ENCODE results near the gene SRGAP3.

Gene SRGAP3

DNA sequence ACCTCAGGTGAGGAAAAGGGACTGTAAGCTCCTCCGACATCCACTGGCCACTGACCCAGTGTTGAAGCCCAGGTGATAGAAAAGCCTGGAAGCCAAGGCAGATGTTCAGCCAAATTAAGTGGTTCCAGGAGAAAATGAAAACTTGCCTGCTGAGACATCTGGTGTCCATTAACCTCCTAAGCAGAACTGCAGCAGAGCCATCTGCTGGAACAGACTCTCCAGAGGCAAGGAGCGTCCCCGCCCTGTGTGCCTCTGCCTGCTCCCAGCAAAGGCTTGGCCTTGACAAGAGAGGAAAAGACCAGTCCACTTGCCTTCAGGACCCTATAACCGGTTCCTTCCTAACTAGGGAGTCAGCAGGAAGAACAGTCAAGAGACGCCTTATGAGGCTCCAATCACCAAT, 48.2 kb downstream of the SRGAP3 start:
- no peak overlapping the region for H3K4me3 ChIP-seq (ENCODE audit: low read depth, low read length)
- no peak for DNase-seq (ENCODE audit: low read depth)
- TF ChIP-seq, protein P1, sequence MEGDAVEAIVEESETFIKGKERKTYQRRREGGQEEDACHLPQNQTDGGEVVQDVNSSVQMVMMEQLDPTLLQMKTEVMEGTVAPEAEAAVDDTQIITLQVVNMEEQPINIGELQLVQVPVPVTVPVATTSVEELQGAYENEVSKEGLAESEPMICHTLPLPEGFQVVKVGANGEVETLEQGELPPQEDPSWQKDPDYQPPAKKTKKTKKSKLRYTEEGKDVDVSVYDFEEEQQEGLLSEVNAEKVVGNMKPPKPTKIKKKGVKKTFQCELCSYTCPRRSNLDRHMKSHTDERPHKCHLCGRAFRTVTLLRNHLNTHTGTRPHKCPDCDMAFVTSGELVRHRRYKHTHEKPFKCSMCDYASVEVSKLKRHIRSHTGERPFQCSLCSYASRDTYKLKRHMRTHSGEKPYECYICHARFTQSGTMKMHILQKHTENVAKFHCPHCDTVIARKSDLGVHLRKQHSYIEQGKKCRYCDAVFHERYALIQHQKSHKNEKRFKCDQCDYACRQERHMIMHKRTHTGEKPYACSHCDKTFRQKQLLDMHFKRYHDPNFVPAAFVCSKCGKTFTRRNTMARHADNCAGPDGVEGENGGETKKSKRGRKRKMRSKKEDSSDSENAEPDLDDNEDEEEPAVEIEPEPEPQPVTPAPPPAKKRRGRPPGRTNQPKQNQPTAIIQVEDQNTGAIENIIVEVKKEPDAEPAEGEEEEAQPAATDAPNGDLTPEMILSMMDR (IDR thresholded peaks at IDR 0.05; ENCODE audit: insufficient read depth, low read depth, low read length, missing control alignments) = no peak

DNA sequence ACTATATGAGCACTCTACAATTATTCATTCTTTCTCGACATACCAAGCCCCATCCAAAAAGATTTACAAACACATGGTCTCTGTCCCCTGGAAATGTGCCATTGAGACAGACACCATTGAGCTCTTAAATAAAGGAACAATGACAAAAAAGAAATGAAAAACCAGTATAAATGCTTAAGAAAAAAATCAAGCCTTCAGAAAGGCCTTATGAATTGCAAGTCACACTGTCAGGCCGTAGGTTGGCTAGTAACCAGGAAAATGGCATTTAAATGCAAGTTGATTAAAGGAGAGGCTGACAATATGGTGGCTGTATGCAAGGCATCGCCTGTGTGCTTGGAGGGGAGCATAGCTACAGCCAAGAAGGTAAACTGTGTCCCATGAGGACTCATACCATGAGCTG, 49.7 kb downstream of the SRGAP3 start:
- H3K4me3 ChIP-seq (ENCODE audit: low read depth, low read length) = no peak overlapping the region
- TF ChIP-seq, protein P1 (IDR thresholded peaks at IDR 0.05; ENCODE audit: insufficient read depth, low read depth, low read length, missing control alignments) = no peak
- no peak for DNase-seq (ENCODE audit: low read depth)

DNA sequence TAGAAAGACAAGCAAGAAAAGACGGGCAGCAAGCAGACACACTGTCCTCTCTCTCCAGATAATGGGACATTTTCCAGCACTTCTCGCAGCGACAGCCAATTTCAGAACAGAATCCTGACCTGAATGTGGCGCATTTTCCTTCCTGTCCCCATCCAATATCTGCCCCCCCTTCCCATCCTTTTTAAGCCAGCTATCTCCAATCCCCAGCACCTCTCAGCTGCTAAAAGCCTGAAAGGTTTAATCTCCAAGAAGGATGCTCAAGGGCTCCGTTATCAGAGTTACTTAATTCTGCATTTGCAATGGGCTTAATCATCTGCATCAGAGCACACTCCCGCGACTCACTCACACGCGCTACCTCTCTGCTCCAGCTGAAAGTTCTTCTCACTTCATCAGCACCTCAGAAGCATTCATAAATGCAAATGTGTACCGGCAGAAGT, 50.5 kb downstream of the SRGAP3 start:
- TF ChIP-seq, protein P1 (IDR thresholded peaks at IDR 0.05; ENCODE audit: insufficient read depth, low read depth, low read length, missing control alignments) = no peak
- no peak overlapping the region for H3K4me3 ChIP-seq (ENCODE audit: low read depth, low read length)
- DNase-seq (ENCODE audit: low read depth) = peak; percentile 38

DNA sequence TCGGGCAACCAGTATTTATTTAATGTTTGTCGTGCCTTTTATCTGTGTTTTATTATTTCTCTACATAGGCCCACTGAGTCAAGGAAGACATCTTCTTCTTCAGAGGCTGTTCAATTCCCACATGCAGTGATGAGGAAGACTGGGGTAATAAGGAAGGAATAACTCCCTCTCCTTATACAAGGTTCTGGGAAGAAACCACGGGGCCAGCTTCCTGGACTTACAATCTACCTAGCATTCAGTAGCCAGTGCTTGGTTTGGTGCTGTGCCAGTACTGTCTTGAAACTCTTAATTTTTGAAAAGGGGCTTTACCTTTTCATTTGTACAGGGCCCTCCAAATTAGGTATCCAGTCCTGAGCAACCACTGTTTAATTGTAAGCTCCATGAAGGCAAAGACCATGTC, 51.2 kb downstream of the SRGAP3 start:
- TF ChIP-seq, protein P1 (IDR thresholded peaks at IDR 0.05; ENCODE audit: insufficient read depth, low read depth, low read length, missing control alignments) = no peak
- DNase-seq (ENCODE audit: low read depth) = no peak
- H3K4me3 ChIP-seq (ENCODE audit: low read depth, low read length) = no peak overlapping the region

DNA sequence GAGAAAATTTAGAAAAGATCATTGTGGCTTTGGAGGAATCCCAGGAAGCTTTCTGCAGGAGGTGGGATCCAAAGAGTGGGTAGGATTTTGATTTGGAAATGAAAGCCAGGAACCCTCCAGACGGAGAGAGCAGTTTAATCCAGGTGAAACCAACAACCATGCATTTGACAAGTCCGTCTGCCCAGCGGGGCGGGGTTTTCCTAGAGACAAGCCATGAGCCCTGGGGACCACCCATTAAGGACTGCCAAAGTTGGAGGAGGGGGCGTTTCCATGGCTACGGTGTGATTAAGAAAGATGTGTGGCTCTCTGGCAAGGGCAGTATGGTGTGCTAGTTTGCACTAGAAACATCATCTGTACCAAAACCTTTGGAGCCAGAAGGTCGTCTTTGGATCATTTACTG, 53.4 kb downstream of the SRGAP3 start:
- TF ChIP-seq, protein P1 (IDR thresholded peaks at IDR 0.05; ENCODE audit: insufficient read depth, low read depth, low read length, missing control alignments) = no peak
- no peak overlapping the region for H3K4me3 ChIP-seq (ENCODE audit: low read depth, low read length)
- no peak for DNase-seq (ENCODE audit: low read depth)

DNA sequence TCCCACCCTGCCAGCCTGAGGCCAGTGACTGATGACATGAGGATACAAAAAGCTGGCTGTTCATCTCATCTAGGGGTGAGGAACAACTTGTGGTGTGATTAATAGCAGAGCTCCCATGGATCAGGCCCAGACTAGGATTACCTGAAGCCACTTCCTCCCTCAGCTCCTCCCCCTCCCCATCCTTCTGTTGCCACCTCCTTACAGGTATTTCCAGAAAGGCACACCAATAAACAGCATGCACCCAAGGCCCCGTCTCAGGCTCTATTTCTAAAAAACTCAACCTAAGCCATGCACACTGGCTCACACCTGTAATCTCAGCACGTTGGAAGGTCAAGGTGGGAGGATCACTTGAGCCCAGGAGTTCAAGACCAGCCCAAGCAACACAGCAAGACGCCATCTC, 54.1 kb downstream of the SRGAP3 start:
- no peak overlapping the region for H3K4me3 ChIP-seq (ENCODE audit: low read depth, low read length)
- DNase-seq (ENCODE audit: low read depth) = no peak
- TF ChIP-seq, protein P1 (IDR thresholded peaks at IDR 0.05; ENCODE audit: insufficient read depth, low read depth, low read length, missing control alignments) = no peak

DNA sequence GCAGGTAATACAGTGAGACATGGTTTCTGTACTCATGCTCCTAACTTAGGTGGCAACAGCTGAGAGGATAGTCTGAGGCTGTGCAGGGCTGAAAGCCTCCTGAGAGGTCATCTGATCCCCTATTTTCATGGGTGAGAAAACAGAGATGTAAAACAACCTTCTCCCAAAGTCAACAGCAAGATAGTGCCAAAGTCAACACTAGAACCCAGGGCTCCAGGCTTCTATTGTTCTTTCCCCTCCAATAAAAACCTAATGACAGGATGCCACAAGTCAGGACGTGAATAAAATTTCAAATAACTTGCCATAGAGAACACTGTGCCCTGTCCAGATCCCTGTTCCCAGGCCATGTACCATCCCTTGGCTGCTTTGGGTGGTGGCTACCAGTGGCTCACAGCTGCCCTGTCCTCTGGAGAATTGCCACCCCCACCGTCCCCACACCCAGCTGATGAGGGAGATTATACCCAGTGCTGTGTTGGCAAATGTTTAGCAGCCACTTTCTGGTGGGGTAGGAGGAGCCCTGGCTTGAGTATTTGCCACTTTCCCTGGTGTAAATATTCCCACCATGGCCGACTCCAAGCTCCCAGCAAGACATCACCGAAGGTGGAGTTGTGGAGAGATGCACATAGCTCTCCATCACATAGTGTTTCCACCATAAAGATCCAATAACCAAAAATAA, 54.8 kb downstream of the SRGAP3 start:
- TF ChIP-seq, protein P1 (IDR thresholded peaks at IDR 0.05; ENCODE audit: insufficient read depth, low read depth, low read length, missing control alignments) = no peak
- no peak overlapping the region for H3K4me3 ChIP-seq (ENCODE audit: low read depth, low read length)
- DNase-seq (ENCODE audit: low read depth) = no peak
